HG02884 (cell line): Measurements from ENCODE around the gene NMS.
"Not testable (repeated sequence)": the region's sequence is repeated elsewhere in the genome, so short reads cannot be mapped to it uniquely, and the experiment has no call there.

ENCODE experiments used
- ATAC-seq: cut with Tn5 transposase; IDR thresholded peaks from one replicate; pipeline ENCODE4 v1.9.1; 2021; ENCODE audit warnings: mild to moderate bottlenecking, moderate library complexity; ENCODE audit not compliant: unreplicated experiment

Gene NMS

GRCh38 chr2:100470182-100470581, at the start of gene NMS:
Gene NMS, plus strand, starts transcription at chr2:100470482. Its CDS starts 7 bp downstream, at chr2:100470489.
- no peak for ATAC-seq

- ATAC-seq: no peak
Observed at GRCh38 chr2:100422320-100423055, 47.8 kb upstream of the NMS start.

GRCh38 chr2:100423631-100424030, 46.7 kb upstream of the NMS start:
- ATAC-seq: no peak

GRCh38 chr2:100424277-100424875, 45.9 kb upstream of the NMS start:
- ATAC-seq: no peak

- no peak for ATAC-seq
Observed at GRCh38 chr2:100425107-100425506, 45.2 kb upstream of the NMS start.

GRCh38 chr2:100425573-100426383, 44.5 kb upstream of the NMS start:
- ATAC-seq: no peak

- ATAC-seq: no peak
Observed at GRCh38 chr2:100426384-100426720, 43.9 kb upstream of the NMS start.

GRCh38 chr2:100427111-100427510, 43.2 kb upstream of the NMS start:
- no peak for ATAC-seq

- ATAC-seq: no peak
Observed at GRCh38 chr2:100427627-100428258, 42.5 kb upstream of the NMS start.

- ATAC-seq: no peak
Observed at GRCh38 chr2:100429726-100430125, 40.6 kb upstream of the NMS start.

- ATAC-seq: no peak
Observed at GRCh38 chr2:100437751-100438150, 32.5 kb upstream of the NMS start.

- no peak for ATAC-seq
Observed at GRCh38 chr2:100446696-100447095, 23.6 kb upstream of the NMS start.

- ATAC-seq: no peak
Observed at GRCh38 chr2:100451092-100451491, 19.2 kb upstream of the NMS start.

GRCh38 chr2:100451734-100452133, 18.5 kb upstream of the NMS start:
- ATAC-seq: no peak

GRCh38 chr2:100453853-100454252, 16.4 kb upstream of the NMS start:
- peak; percentile 74 for ATAC-seq

- not testable (repeated sequence) for ATAC-seq
Observed at GRCh38 chr2:100456357-100456756, 13.9 kb upstream of the NMS start.

GRCh38 chr2:100460904-100461530, 9.3 kb upstream of the NMS start:
- ATAC-seq: no peak

- no peak for ATAC-seq
Observed at GRCh38 chr2:100470898-100471514, 724 bp downstream of the NMS start.

GRCh38 chr2:100476606-100477005, 6.3 kb downstream of the NMS start:
- no peak for ATAC-seq

GRCh38 chr2:100482741-100483140, 12.5 kb downstream of the NMS start:
- no peak for ATAC-seq

GRCh38 chr2:100483895-100484294, 13.6 kb downstream of the NMS start:
- no peak for ATAC-seq
